A549 (cell line): Measurements from ENCODE around the gene DNAAF2. TPM values are rescaled to one million over a fixed set of nuclear protein-coding genes. Genes with fewer than 3 reads are reported as not detected.
A peak's percentile ranks its signal among the peaks of the same experiment; 100 is the strongest.

Source experiments
- ATAC-seq, 2 experiments: fragments of 200-7000 bp in 1 of 2; fragments of >200 bp in 1 of 2; cut with Nextera tagmentation in 1 of 2; cut with Tn5 transposase in 1 of 2; 3 replicates each; pipeline versions ENCODE4 v1.8.0 to v1.9.1; 2018 to 2020; ENCODE audit warnings: mild to moderate bottlenecking in 1 of 2, moderate library complexity in 1 of 2
- CTCF ChIA-PET: fragments of 300-600 bp; sonication (Branson Sonifier 250); formaldehyde crosslinking; extraction: SDS; loops from one replicate; lab custom pipeline; 2021; ENCODE audit warnings: antibody characterized with exemption, inconsistent platforms; lab: Yijun Ruan, JAX
- POLR2A ChIA-PET: fragments of 350-600 bp; formaldehyde crosslinking; extraction: SDS; loops from one replicate; lab custom pipeline; 2021; ENCODE audit warnings: antibody characterized with exemption, inconsistent platforms; lab: Yijun Ruan, JAX
- DNase-seq, 2 experiments: peaks; one replicate each; pipeline versions ENCODE4 v3.0.0 to v3.0.0-alpha.2; 2011 to 2016; ENCODE audit warnings: low read depth in 1 of 2, low spot score in 1 of 2
- FAIRE-seq: peaks from 2 replicates; lab custom pipeline; 2011; peaks lifted over from hg19 to GRCh38; lab: Jason Lieb, UNC
- H3K27ac ChIP-seq, 2 experiments: fragments of >200 bp; sonication (Bioruptor Twin); formaldehyde crosslinking; 3 replicates each; pipeline ENCODE4 v1.5.1; 2016 to 2017
- H3K4me1 ChIP-seq: fragments of >200 bp; sonication (Bioruptor Twin); formaldehyde crosslinking; 3 replicates; pipeline ENCODE4 v1.6.1; 2016
- H3K4me2 ChIP-seq: fragments of >200 bp; sonication (Bioruptor Twin); formaldehyde crosslinking; 3 replicates; pipeline ENCODE4 v1.6.1; 2016
- H3K4me3 ChIP-seq: fragments of >200 bp; sonication (Bioruptor Twin); formaldehyde crosslinking; 3 replicates; pipeline ENCODE4 v1.5.1; 2016
- H3K9me3 ChIP-seq: fragments of >200 bp; sonication (Bioruptor Twin); formaldehyde crosslinking; 3 replicates; pipeline ENCODE4 v1.6.1; 2016
- CEBPB ChIP-seq, 2 experiments: fragments of >200 bp in 1 of 2; sonication (Bioruptor Twin) in 1 of 2; formaldehyde crosslinking in 1 of 2; IDR thresholded peaks; 2 replicates each; pipeline ENCODE4 v1.6.1; 2012 to 2016
- CHD2 ChIP-seq: fragments of 150-350 bp; IDR thresholded peaks from 2 replicates; pipeline ENCODE4 v1.6.1; 2014; ENCODE audit warnings: low read length; ENCODE audit not compliant: partially characterized antibody
- EHF ChIP-seq: fragments of 250-450 bp; sonication (Bioruptor Pico); IDR thresholded peaks from 2 replicates; pipeline ENCODE4 v1.5.0; 2020; ENCODE audit warnings: mild to moderate bottlenecking
- ELK1 ChIP-seq: fragments of 150-350 bp; IDR thresholded peaks from 2 replicates; pipeline ENCODE4 v1.6.1; 2014; ENCODE audit warnings: low read depth, mild to moderate bottlenecking, low read length
- EP300 ChIP-seq, 2 experiments: fragments of >200 bp; sonication (Bioruptor Twin); formaldehyde crosslinking; IDR thresholded peaks; 2 replicates in 1 of 2; 3 replicates in 1 of 2; pipeline ENCODE4 v1.6.1; 2016 to 2017
- ESRRA ChIP-seq: fragments of 150-350 bp; IDR thresholded peaks from 2 replicates; pipeline ENCODE4 v1.6.1; 2014; ENCODE audit warnings: mild to moderate bottlenecking, low read length, borderline replicate concordance
- FOXS1 ChIP-seq: fragments of 250-450 bp; sonication (Bioruptor Pico); IDR thresholded peaks from 2 replicates; pipeline ENCODE4 v1.5.0; 2020; ENCODE audit warnings: mild to moderate bottlenecking, moderate library complexity
- GATA3 ChIP-seq: IDR thresholded peaks from 2 replicates; pipeline ENCODE4 v1.6.1; 2012; ENCODE audit warnings: borderline replicate concordance
- HDAC2 ChIP-seq: fragments of 200-600 bp; sonication (generic); IDR thresholded peaks from 2 replicates; pipeline ENCODE4 v1.6.1; 2016
- JUNB ChIP-seq: fragments of >200 bp; sonication (Bioruptor Twin); formaldehyde crosslinking; IDR thresholded peaks from 2 replicates; pipeline ENCODE4 v1.6.1; 2016
- MYC ChIP-seq: IDR thresholded peaks from 2 replicates; pipeline ENCODE4 v1.6.1; 2012; ENCODE audit warnings: mild to moderate bottlenecking, inconsistent platforms, low read length, improper control_type of control experiment, borderline replicate concordance
- NFE2L2 ChIP-seq: fragments of 150-350 bp; conservative IDR thresholded peaks from 2 replicates; pipeline ENCODE4 v1.6.1; 2014; ENCODE audit warnings: low read length
- POLR2A ChIP-seq: IDR thresholded peaks from 2 replicates; pipeline ENCODE4 v1.6.1; 2012; ENCODE audit warnings: mild to moderate bottlenecking, low read length
- POLR2AphosphoS2 ChIP-seq: conservative IDR thresholded peaks from 2 replicates; pipeline ENCODE4 v1.6.1; 2012; ENCODE audit warnings: low read length, improper control_type of control experiment, inconsistent platforms
- RARB ChIP-seq: fragments of 250-450 bp; sonication (Bioruptor Pico); IDR thresholded peaks from 2 replicates; pipeline ENCODE4 v1.8.0; 2021; ENCODE audit warnings: mild to moderate bottlenecking, moderate library complexity
- RCOR1 ChIP-seq: fragments of 150-350 bp; IDR thresholded peaks from 2 replicates; pipeline ENCODE4 v1.6.1; 2014; ENCODE audit warnings: antibody characterized with exemption, low read length, low read depth
- SREBF2 ChIP-seq: fragments of 450-650 bp; IDR thresholded peaks from 2 replicates; pipeline ENCODE4 v1.6.1; 2014; ENCODE audit warnings: mild to moderate bottlenecking, moderate library complexity
- TFCP2L1 ChIP-seq: fragments of 250-450 bp; sonication (Bioruptor Pico); IDR thresholded peaks from 2 replicates; pipeline ENCODE4 v1.5.0; 2021; ENCODE audit warnings: mild to moderate bottlenecking
- TP53 ChIP-seq: fragments of 250-450 bp; sonication (Bioruptor Pico); IDR thresholded peaks from 2 replicates; pipeline ENCODE4 v1.5.0; 2021; ENCODE audit warnings: mild to moderate bottlenecking, moderate library complexity
- ZC3H11A ChIP-seq: fragments of 450-650 bp; IDR thresholded peaks from 2 replicates; pipeline ENCODE4 v1.6.1; 2014; ENCODE audit warnings: antibody characterized with exemption, mild to moderate bottlenecking
- ZFP36 ChIP-seq: fragments of 450-650 bp; IDR thresholded peaks from 2 replicates; pipeline ENCODE4 v1.6.1; 2014; ENCODE audit warnings: borderline replicate concordance; ENCODE audit not compliant: partially characterized antibody
- ZNF302 ChIP-seq: fragments of 250-450 bp; sonication (Bioruptor Pico); IDR thresholded peaks from 2 replicates; pipeline ENCODE4 v1.9.0; 2021; ENCODE audit warnings: inconsistent platforms, mild to moderate bottlenecking, moderate library complexity
- WGBS: methylation state at CpG from one replicate; pipeline ENCODE4 v1.1.6; 2017; ENCODE audit errors: missing lambda C conversion rate; 5-methylcytosine and 5-hydroxymethylcytosine counted together
- polyA plus RNA-seq, 4 experiments: library from polyadenylated mRNA; depleted of rRNA in 3 of 4; stranded (reverse); fragments of >200 nt; fragmentation: RNase III in 1 of 4; extraction: RNeasy Plus Mini Kit Qiagen cat#74134 plus additional on column Dnase treatment in 1 of 4; gene quantifications; 2 replicates in 3 of 4; 3 replicates in 1 of 4; pipeline ENCODE4 v1.2.3, GENCODE V29; 2011 to 2017

The DNAAF2 gene
- polyA plus RNA-seq, 2 of the 4 experiments (the other 2 are of a cell fraction), result 12.1 to 14.1 TPM

- POLR2A ChIA-PET, result interaction anchor here (0.6 to 1.5 kb wide), 2 partner anchors 22 to 210 kb away, joined by 5 to 6 read pairs; partner anchors contain the start of genes NEMF and RPL36AL
- FAIRE-seq, result no peak
These were observed 7.1 kb upstream of the DNAAF2 start for GRCh38 chr14:49642163-49642562.

DNA sequence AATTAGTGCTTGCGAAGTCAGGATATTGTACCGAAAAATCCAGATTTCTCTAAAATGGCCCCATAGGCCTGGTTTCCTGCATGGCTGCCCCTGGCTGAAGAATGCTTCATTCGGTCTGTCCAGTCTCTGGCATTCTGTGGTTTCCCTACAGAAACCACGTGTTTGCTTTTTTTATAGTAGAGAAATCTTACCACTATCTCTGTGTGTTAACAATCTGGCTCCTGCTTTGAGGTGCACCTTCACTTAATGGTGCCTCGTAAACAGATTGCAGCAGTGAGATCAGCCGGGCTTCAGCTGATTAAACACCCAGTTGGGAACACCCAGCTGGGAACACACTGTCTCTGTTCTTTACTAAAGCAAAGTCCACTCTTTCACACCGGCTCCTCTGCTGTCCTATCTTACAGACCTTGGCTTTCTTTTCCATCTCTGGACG, 6.7 kb upstream of the DNAAF2 start:
- Histone ChIP-seq H3K4me3 (no peak overlapping the region), H3K4me2 (peak overlapping the region; percentile 44), H3K9me3 (no peaks in the 10 kb centered on the region), H3K27ac (peak overlapping the region; percentile 17 to 49; a peak in 4 of 6 replicates), H3K4me1 (peaks cover 25% of the 10 kb centered on the region)
- ChIA-PET CTCF (interaction anchor here (1.5 to 1.7 kb wide), 2 partner anchors 8 to 14 kb away, joined by 5 read pairs; no protein-coding TSS in a partner anchor), POLR2A (interaction anchor here (0.6 to 1.5 kb wide), 2 partner anchors 22 to 211 kb away, joined by 5 to 6 read pairs; partner anchors contain the start of genes NEMF and RPL36AL)
- ATAC-seq (peak; percentile 39 to 58; a peak in 4 of 6 replicates), DNase-seq (no peak), FAIRE-seq (no peak)
- TF ChIP-seq EHF (no peak), POLR2A (no peak), GATA3 (no peak)
- WGBS, result 43% methylated on average over 8 of the region's 8 CpGs

More at GRCh38 chr14:49642163-49642562, 7.1 kb upstream of the DNAAF2 start:
- ATAC-seq (no peak), DNase-seq (no peak)
- H3K27ac ChIP-seq, result peak overlapping the region; percentile 17 to 49; a peak in 4 of 6 replicates
- H3K4me3 ChIP-seq, result no peak overlapping the region
- CTCF ChIA-PET, result interaction anchor here (1.5 to 1.7 kb wide), 2 partner anchors 8 to 13 kb away, joined by 5 read pairs; no protein-coding TSS in a partner anchor
- peak overlapping the region; percentile 44 for H3K4me2 ChIP-seq
- peaks cover 21% of the 10 kb centered on the region for H3K4me1 ChIP-seq
- H3K9me3 ChIP-seq, result no peaks in the 10 kb centered on the region
- TF ChIP-seq GATA3 (no peak), JUNB (no peak), ZNF302 (no peak), NFE2L2 (no peak), FOXS1 (CRISPR knock-in tag) (no peak), POLR2AphosphoS2 (no peak), ZC3H11A (no peak), RARB (CRISPR knock-in tag) (no peak), CHD2 (no peak)

DNA sequence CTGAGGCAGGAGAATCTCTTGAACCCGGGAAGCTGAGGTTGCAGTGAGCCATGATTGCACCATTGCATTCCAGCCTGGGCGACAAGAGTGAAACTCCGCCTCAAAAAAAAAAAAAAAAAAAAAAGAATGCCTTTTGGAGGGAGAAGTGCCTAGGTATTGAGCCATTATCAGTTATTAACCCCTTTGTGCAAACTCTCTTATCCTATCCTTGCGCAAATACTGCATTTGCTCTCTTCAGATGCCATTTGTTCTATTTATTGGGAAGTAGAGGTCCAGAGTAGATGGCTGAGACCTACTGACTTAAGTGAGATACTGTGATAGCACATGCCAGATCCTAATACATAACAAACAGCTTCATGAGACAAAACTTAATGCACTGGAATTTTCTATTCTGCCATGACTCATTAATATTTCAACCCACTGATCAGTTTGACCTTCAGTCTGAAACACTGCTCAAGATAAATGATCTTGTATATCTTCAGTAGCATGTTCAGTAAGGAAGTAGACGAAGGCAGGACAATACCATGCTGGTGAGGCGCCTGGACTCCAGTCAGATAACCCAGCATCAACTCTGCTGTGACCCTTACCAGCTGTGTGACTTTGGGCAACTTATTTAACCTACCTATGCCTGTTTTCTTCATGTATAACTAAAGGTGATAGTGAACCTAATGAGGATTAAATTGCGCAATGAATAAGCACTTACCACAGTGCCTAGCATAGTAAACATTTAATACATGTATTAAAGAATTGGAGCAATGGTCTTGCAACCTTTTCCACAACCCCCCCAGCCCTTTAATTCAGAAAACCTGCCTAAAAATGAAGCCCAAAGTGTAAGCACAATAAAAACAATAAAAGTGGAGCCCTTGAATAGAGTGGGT, 5.7 kb upstream of the DNAAF2 start:
- no peak for FAIRE-seq
- ATAC-seq, result peak in 1 of 2 experiments; percentile 9; a peak in 2 of 6 replicates
- H3K4me1 ChIP-seq, result peaks cover 34% of the 10 kb centered on the region
- 92% methylated on average over 7 of the region's 7 CpGs for WGBS
- DNase-seq, result no peak
- peak; percentile 75 to 84; a peak in 3 of 4 replicates for TF ChIP-seq CEBPB (IDR thresholded peaks at IDR 0.05)
- TF ChIP-seq ZFP36, result no peak
- no peaks in the 10 kb centered on the region for H3K9me3 ChIP-seq
- ChIA-PET POLR2A (interaction anchor here (1.5 kb wide), 1 partner anchor 212 kb away, joined by 6 read pairs; the partner anchor contains the start of gene NEMF), CTCF (interaction anchor here (0.5 to 1.5 kb wide), 3 partner anchors 9 to 213 kb away, joined by 3 to 5 read pairs (median 3); no protein-coding TSS in a partner anchor)
- peak overlapping the region in 1 of 2 experiments; percentile 34; a peak in 1 of 6 replicates for H3K27ac ChIP-seq
- H3K4me2 ChIP-seq, result peak overlapping the region; percentile 44; the same call in 2 of the 3 replicates
- no peak overlapping the region for H3K4me3 ChIP-seq

- DNase-seq, result no peak
- no peak overlapping the region for H3K27ac ChIP-seq
- no peak for ATAC-seq
- 97% methylated on average over 3 of the region's 3 CpGs for WGBS
- TF ChIP-seq ELK1 (no peak), MYC (no peak), RCOR1 (no peak), SREBF2 (no peak), TP53 (CRISPR knock-in tag) (no peak), ESRRA (no peak), TFCP2L1 (CRISPR knock-in tag) (no peak), ZC3H11A (no peak), HDAC2 (no peak), EP300 (IDR thresholded peaks at IDR 0.05) (no peak)
- TF ChIP-seq, all 56 proteins: peak for 0
- CTCF ChIA-PET, result interaction anchor here (0.6 to 1.5 kb wide), 4 partner anchors 17 to 263 kb away, joined by 3 to 5 read pairs (median 3); partner anchors contain the start of genes MGAT2, POLE2 and RPL36AL
- no peak overlapping the region for H3K4me2 ChIP-seq
- POLR2A ChIA-PET, result no interaction called here
- no peaks in the 10 kb centered on the region for H3K9me3 ChIP-seq
- no peak overlapping the region for H3K4me3 ChIP-seq
- H3K4me1 ChIP-seq, result peaks cover 35% of the 10 kb centered on the region
- FAIRE-seq, result no peak
These were observed 2.6 kb upstream of the DNAAF2 start for GRCh38 chr14:49637534-49638078.
